Endothelial cell (in vitro differentiated cells): ENCODE data around the gene LITAFD. TPM values are rescaled to one million over a fixed set of nuclear protein-coding genes. Genes with fewer than 3 reads are reported as not detected.
A peak's percentile ranks its signal among the peaks of the same experiment; 100 is the strongest.

Experiments used
- DNase-seq: peaks from one replicate; pipeline ENCODE4 v3.0.0; 2021; ENCODE audit warnings: low spot score
- H3K27ac Mint-ChIP-seq: one replicate; pipeline ENCODE4 v1.8.0; 2021; ENCODE audit warnings: mixed read lengths, inconsistent platforms; ENCODE audit not compliant: unreplicated experiment
- H3K27me3 Mint-ChIP-seq: one replicate; pipeline ENCODE4 v1.8.0; 2021; ENCODE audit warnings: mild to moderate bottlenecking, moderate library complexity, mixed read lengths, inconsistent platforms; ENCODE audit not compliant: unreplicated experiment
- H3K36me3 Mint-ChIP-seq: one replicate; pipeline ENCODE4 v1.8.0; 2021; ENCODE audit warnings: mild to moderate bottlenecking, low read depth, mixed read lengths, inconsistent platforms; ENCODE audit not compliant: unreplicated experiment
- H3K4me1 Mint-ChIP-seq: one replicate; pipeline ENCODE4 v1.8.0; 2021; ENCODE audit warnings: mild to moderate bottlenecking, mixed read lengths, inconsistent platforms; ENCODE audit not compliant: unreplicated experiment
- H3K4me3 Mint-ChIP-seq: one replicate; pipeline ENCODE4 v1.8.0; 2021; ENCODE audit warnings: mild to moderate bottlenecking, mixed read lengths, inconsistent platforms; ENCODE audit not compliant: unreplicated experiment
- H3K9me3 Mint-ChIP-seq: one replicate; pipeline ENCODE4 v1.8.0; 2021; ENCODE audit warnings: mixed read lengths, inconsistent platforms; ENCODE audit not compliant: unreplicated experiment
- total RNA-seq: library from RNA; stranded (reverse); fragmentation: NEBNext Ultra II Directional; extraction: Animal tissue kit (Norgen Biotek cat#: 25700); gene quantifications from one replicate; pipeline ENCODE4 v1.2.1, GENCODE V29; 2021; ENCODE audit not compliant: unreplicated experiment
- TF ChIP-seq, protein P1 (sequence below): fragments of 200-600 bp; sonication (generic); IDR thresholded peaks from one replicate; pipeline ENCODE4 v1.5.0; 2021; ENCODE audit warnings: antibody characterized with exemption; ENCODE audit not compliant: unreplicated experiment

The LITAFD gene
- total RNA-seq, 1 donor from 2014 or later = not detected

DNA sequence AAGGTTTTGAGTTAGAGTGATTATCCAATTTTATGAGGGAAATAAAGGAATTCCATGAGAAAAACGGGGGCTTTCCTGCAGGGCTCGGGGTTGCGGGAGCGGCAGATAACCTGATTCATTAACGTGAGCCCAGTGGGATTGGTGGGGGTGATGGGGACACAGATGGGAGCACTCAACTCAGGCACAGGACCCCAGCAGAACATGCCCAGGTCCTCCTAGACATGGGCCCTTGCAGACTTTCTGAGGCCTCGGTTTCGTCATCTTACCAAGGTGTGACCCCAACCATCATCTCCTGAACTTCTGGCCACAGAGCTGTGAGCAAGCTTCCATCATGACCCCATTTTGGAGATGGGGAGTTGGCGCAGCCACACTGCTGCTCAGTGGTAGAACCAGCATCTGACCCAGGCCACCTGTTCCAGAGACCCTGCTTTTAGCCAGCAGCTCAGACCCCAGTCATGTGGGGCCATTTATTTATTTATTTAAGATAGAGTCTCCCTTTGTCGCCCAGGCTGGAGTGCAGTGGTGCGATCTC, 35.7 kb upstream of the LITAFD start:
- Mint-ChIP-seq H3K4me1 (peaks cover 14% of the 10 kb centered on the region), H3K27ac (no peak overlapping the region), H3K36me3 (peaks cover 16% of the 10 kb centered on the region), H3K4me3 (no peak overlapping the region), H3K27me3 (peaks cover 16% of the 10 kb centered on the region), H3K9me3 (no peaks in the 10 kb centered on the region)
- DNase-seq = no peak
- TF ChIP-seq, protein P1, sequence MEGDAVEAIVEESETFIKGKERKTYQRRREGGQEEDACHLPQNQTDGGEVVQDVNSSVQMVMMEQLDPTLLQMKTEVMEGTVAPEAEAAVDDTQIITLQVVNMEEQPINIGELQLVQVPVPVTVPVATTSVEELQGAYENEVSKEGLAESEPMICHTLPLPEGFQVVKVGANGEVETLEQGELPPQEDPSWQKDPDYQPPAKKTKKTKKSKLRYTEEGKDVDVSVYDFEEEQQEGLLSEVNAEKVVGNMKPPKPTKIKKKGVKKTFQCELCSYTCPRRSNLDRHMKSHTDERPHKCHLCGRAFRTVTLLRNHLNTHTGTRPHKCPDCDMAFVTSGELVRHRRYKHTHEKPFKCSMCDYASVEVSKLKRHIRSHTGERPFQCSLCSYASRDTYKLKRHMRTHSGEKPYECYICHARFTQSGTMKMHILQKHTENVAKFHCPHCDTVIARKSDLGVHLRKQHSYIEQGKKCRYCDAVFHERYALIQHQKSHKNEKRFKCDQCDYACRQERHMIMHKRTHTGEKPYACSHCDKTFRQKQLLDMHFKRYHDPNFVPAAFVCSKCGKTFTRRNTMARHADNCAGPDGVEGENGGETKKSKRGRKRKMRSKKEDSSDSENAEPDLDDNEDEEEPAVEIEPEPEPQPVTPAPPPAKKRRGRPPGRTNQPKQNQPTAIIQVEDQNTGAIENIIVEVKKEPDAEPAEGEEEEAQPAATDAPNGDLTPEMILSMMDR = no peak

DNA sequence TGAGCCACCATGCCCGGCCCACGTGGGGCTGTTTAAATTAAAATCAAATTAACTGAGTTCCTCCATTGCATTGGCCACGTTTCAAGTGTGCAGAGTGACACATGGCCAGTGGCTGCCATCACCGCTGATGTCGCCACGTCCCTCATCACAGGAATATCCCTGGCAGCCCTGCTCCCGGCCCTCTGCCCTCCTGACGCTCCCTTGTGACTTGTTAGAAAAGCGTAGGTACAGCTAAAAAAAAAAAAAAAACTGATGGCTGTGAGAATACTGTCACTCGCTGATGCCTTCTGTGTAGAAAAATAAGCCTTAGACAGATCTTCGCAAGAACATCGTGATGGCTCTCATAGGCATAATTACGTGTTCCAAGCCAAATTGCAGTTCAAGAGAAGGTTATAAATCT, 35.0 kb upstream of the LITAFD start:
- no peak overlapping the region for H3K4me3 Mint-ChIP-seq
- peaks cover 18% of the 10 kb centered on the region for H3K27me3 Mint-ChIP-seq
- peaks cover 15% of the 10 kb centered on the region for H3K4me1 Mint-ChIP-seq
- H3K27ac Mint-ChIP-seq = no peak overlapping the region
- TF ChIP-seq, protein P1 = no peak
- H3K36me3 Mint-ChIP-seq = peaks cover 18% of the 10 kb centered on the region
- H3K9me3 Mint-ChIP-seq = no peaks in the 10 kb centered on the region
- DNase-seq = no peak

DNA sequence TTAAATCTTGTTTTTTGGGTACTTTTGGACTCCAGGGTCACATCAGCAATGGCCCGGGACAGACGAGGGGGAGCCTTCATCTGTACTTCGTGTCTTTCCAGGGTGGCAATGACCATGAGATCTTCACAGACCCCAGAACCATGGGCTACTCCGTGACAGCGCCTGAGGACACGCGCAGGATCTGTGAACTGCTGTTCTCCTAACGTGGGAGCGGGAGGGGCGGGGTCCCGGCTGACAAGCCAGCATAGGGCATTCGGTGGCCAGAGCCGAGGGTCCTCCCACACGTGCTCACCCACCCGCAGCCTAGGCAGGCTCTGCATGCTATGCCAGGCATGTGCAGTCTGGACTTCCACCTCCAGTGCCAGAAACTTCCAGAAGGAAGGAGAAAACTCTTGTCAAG, 34.5 kb upstream of the LITAFD start:
- Mint-ChIP-seq H3K27ac (no peak overlapping the region), H3K4me3 (no peak overlapping the region)

DNA sequence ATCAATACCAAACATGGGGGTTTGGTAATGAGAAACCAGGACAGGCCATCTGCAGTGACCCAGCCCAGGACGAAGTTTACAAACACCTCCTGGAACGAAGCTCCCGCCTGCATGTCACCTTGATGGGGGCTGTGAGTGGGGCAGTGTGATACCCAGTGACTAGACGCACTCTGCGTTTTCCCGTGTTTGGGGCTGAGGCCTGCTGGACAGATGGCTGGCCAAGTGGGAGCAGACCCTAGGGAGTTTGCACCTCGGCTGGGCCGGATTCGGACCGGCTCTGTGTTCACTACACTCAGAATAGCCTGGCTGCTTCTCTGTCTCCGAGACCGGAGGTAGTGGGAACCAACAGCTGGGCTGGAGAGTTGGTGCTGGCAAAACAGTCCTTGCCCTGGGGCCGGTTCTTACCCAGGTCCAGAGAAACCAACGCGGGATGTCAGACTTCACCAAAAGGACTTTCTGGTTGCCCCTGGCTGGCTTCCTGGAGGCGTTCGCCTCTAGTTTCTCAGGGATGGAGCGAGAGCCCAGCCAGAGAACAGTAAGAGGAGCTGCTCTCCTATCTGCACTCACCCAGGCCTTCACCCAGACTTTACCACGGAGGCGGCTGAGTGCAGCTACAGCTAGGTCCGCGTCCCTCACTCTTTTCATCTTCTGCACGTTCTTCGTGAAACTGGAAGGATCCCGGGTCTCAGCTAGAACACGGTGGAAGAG, 33.8 kb upstream of the LITAFD start:
- peaks cover 24% of the 10 kb centered on the region for H3K36me3 Mint-ChIP-seq
- peaks cover 25% of the 10 kb centered on the region for H3K4me1 Mint-ChIP-seq
- H3K27ac Mint-ChIP-seq = no peak overlapping the region
- peaks cover 16% of the 10 kb centered on the region for H3K27me3 Mint-ChIP-seq
- no peak for DNase-seq
- no peak overlapping the region for H3K4me3 Mint-ChIP-seq
- no peaks in the 10 kb centered on the region for H3K9me3 Mint-ChIP-seq
- TF ChIP-seq, protein P1 = no peak

More for the DNA sequence above, 34.5 kb upstream of the LITAFD start:
- peaks cover 19% of the 10 kb centered on the region for H3K36me3 Mint-ChIP-seq
- no peaks in the 10 kb centered on the region for H3K9me3 Mint-ChIP-seq
- TF ChIP-seq, protein P1 = no peak
- H3K4me1 Mint-ChIP-seq = peaks cover 17% of the 10 kb centered on the region
- DNase-seq = no peak
- peaks cover 16% of the 10 kb centered on the region for H3K27me3 Mint-ChIP-seq

DNA sequence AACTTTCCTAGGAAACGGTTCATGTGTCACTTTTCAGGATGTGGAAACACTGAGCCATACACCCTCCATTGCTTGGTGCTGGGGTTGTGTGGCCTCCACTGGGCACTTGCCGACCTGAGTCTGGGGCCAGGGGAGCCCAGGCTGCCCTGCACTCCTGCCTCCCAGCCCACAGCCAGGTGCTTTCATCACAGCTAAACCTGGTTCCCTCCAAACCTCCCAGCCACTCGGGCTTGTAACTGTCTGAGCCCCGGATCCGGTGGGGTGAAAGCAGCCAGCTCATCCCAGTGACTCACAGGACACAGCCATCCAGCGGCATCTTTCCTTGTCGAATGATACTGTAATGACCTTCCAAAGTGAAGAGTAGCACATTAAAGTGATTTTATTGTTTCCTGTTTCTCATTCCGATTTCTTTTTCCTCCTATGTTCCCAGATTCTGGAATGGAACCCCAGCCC, 33.2 kb upstream of the LITAFD start:
- no peak for DNase-seq
- peaks cover 13% of the 10 kb centered on the region for H3K27me3 Mint-ChIP-seq
- H3K36me3 Mint-ChIP-seq = peaks cover 27% of the 10 kb centered on the region
- TF ChIP-seq, protein P1 = no peak
- peaks cover 27% of the 10 kb centered on the region for H3K4me1 Mint-ChIP-seq
- no peak overlapping the region for H3K4me3 Mint-ChIP-seq
- H3K9me3 Mint-ChIP-seq = no peaks in the 10 kb centered on the region
- H3K27ac Mint-ChIP-seq = peak overlapping the region; percentile 78
